ENCODE results near the gene SMIM38.

DNA sequence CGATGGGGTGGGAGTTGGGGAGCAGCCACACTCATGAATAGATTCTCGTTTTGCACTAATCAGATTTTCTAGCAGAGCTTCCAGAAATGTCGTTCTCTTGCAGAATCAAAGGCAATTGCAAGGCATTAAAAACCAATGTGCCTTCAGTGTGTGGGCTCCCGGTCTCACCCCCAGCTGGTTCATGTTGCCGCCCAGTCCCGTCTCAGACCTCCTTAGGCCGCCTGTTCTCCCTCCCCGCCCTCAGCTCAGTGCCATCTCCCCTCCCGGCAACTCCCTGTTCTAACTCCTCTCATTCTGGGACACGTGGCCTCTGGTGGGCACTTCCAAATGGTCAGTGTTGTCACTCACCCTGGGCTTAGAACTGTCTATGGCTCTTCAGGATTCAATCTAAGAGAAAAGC is 42.5 kb upstream of the SMIM38 start:
- TF ChIP-seq, protein P1, sequence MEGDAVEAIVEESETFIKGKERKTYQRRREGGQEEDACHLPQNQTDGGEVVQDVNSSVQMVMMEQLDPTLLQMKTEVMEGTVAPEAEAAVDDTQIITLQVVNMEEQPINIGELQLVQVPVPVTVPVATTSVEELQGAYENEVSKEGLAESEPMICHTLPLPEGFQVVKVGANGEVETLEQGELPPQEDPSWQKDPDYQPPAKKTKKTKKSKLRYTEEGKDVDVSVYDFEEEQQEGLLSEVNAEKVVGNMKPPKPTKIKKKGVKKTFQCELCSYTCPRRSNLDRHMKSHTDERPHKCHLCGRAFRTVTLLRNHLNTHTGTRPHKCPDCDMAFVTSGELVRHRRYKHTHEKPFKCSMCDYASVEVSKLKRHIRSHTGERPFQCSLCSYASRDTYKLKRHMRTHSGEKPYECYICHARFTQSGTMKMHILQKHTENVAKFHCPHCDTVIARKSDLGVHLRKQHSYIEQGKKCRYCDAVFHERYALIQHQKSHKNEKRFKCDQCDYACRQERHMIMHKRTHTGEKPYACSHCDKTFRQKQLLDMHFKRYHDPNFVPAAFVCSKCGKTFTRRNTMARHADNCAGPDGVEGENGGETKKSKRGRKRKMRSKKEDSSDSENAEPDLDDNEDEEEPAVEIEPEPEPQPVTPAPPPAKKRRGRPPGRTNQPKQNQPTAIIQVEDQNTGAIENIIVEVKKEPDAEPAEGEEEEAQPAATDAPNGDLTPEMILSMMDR (IDR thresholded peaks at IDR 0.05), result no peak
- TF ChIP-seq POLR2A (IDR thresholded peaks at IDR 0.05), result no peak
